OCI-LY3 (cell line): ENCODE measurements around the gene SYT3.

ENCODE experiments used
- H2AFZ ChIP-seq: fragments of 200-600, 300-600 bp; shearing (Covaris generic); 2 replicates; pipeline ENCODE4 v1.6.0; 2014; ENCODE audit warnings: antibody characterized with exemption, low read depth, low read length
- H3K27ac ChIP-seq: fragments of 200-600, 300-600 bp; sonication (generic); 2 replicates; pipeline ENCODE4 v1.5.1; 2014; ENCODE audit warnings: mild to moderate bottlenecking, low read length, moderate library complexity, mixed read lengths
- H3K27me3 ChIP-seq: fragments of 200-600, 300-600 bp; sonication (generic); 2 replicates; pipeline ENCODE4 v1.6.1; 2014; ENCODE audit warnings: low read depth, low read length, mixed read lengths
- H3K36me3 ChIP-seq: fragments of 200-600, 300-600 bp; sonication (generic); replicated peaks from 2 replicates; pipeline ENCODE3; 2014; ENCODE audit warnings: low read depth, low read length, mixed read lengths
- H3K4me1 ChIP-seq: fragments of 300-600, 200-600 bp; sonication (generic); 2 replicates; pipeline ENCODE4 v1.6.1; 2014; ENCODE audit warnings: low read length, mixed read lengths
- H3K4me2 ChIP-seq: fragments of 200-600, 300-600 bp; sonication (generic); 2 replicates; pipeline ENCODE4 v1.6.1; 2014; ENCODE audit warnings: low read length, mixed read lengths
- H3K4me3 ChIP-seq: fragments of 300-600, 200-600 bp; sonication (generic); 2 replicates; pipeline ENCODE4 v1.5.1; 2014; ENCODE audit warnings: antibody characterized with exemption, mild to moderate bottlenecking, low read length, moderate library complexity
- H3K79me2 ChIP-seq: fragments of 300-600, 200-600 bp; shearing (Covaris generic); 2 replicates; pipeline ENCODE4 v1.6.1; 2014; ENCODE audit warnings: mild to moderate bottlenecking, low read length, mixed read lengths
- H3K9ac ChIP-seq: fragments of 300-600, 200-600 bp; shearing (Covaris generic); 2 replicates; pipeline ENCODE4 v1.6.0; 2014; ENCODE audit warnings: mild to moderate bottlenecking, low read length, moderate library complexity
- H3K9me3 ChIP-seq: fragments of 200-600, 300-600 bp; shearing (Covaris generic); 2 replicates; pipeline ENCODE4 v1.6.1; 2014; ENCODE audit warnings: low read length, mixed read lengths; ENCODE audit not compliant: insufficient read depth
- H4K20me1 ChIP-seq: fragments of 200-600, 300-600 bp; sonication (generic); 2 replicates; pipeline ENCODE4 v1.6.1; 2016; ENCODE audit warnings: low read length, mixed read lengths; ENCODE audit not compliant: insufficient read depth
- CTCF ChIP-seq: fragments of 200-600, 300-600 bp; sonication (generic); IDR thresholded peaks from 2 replicates; pipeline ENCODE4 v1.5.1; 2014; ENCODE audit warnings: antibody characterized with exemption, low read length, low read depth
- EZH2phosphoT487 ChIP-seq: fragments of 200-600 bp; shearing (Covaris generic); IDR thresholded peaks from 2 replicates; pipeline ENCODE4 v1.6.1; 2018; ENCODE audit warnings: antibody characterized with exemption, mixed run types, low read depth

SYT3 gene

GRCh38 chr19:50661023-50661422 lies 21.3 kb upstream of the SYT3 start:
- Histone ChIP-seq H3K27me3 (no peaks in the 10 kb centered on the region), H4K20me1 (no peaks in the 10 kb centered on the region), H2AFZ (no peak overlapping the region), H3K4me3 (no peak overlapping the region), H3K4me1 (no peaks in the 10 kb centered on the region), H3K79me2 (no peaks in the 10 kb centered on the region), H3K9me3 (no peaks in the 10 kb centered on the region), H3K9ac (no peak overlapping the region), H3K4me2 (no peak overlapping the region), H3K27ac (no peak overlapping the region), H3K36me3 (no peaks in the 10 kb centered on the region)
- no peak for TF ChIP-seq CTCF
- TF ChIP-seq EZH2phosphoT487, result no peak

GRCh38 chr19:50660088-50660366 lies 20.3 kb upstream of the SYT3 start:
- Histone ChIP-seq H4K20me1 (no peaks in the 10 kb centered on the region), H3K27ac (no peak overlapping the region), H2AFZ (no peak overlapping the region), H3K9ac (no peak overlapping the region), H3K27me3 (peaks cover 2% of the 10 kb centered on the region; the same call in 1 of the 2 replicates), H3K9me3 (peaks cover under 1% of the 10 kb centered on the region; the same call in 1 of the 2 replicates), H3K4me1 (no peaks in the 10 kb centered on the region), H3K79me2 (no peaks in the 10 kb centered on the region), H3K4me2 (no peak overlapping the region), H3K4me3 (no peak overlapping the region), H3K36me3 (no peaks in the 10 kb centered on the region)
- TF ChIP-seq EZH2phosphoT487 (no peak), CTCF (no peak)

- Histone ChIP-seq H3K27me3 (peaks cover 7% of the 10 kb centered on the region; the same call in 1 of the 2 replicates), H3K9ac (no peak overlapping the region), H3K4me3 (no peak overlapping the region), H3K4me1 (no peaks in the 10 kb centered on the region), H3K9me3 (peaks cover 4% of the 10 kb centered on the region; the same call in 1 of the 2 replicates), H3K27ac (no peak overlapping the region), H3K36me3 (no peaks in the 10 kb centered on the region), H3K79me2 (no peaks in the 10 kb centered on the region), H4K20me1 (no peaks in the 10 kb centered on the region), H2AFZ (no peak overlapping the region), H3K4me2 (no peak overlapping the region)
- no peak for TF ChIP-seq CTCF
- TF ChIP-seq EZH2phosphoT487, result no peak
These were observed 19.8 kb upstream of the SYT3 start for GRCh38 chr19:50659318-50660087.

- Histone ChIP-seq H3K27me3 (peaks cover 10% of the 10 kb centered on the region; the same call in 1 of the 2 replicates), H3K4me3 (no peak overlapping the region), H3K27ac (no peak overlapping the region), H3K36me3 (no peaks in the 10 kb centered on the region), H3K4me2 (no peak overlapping the region), H3K9ac (no peak overlapping the region), H4K20me1 (no peaks in the 10 kb centered on the region), H2AFZ (no peak overlapping the region), H3K4me1 (no peaks in the 10 kb centered on the region), H3K79me2 (no peaks in the 10 kb centered on the region), H3K9me3 (peaks cover 4% of the 10 kb centered on the region; the same call in 1 of the 2 replicates)
- TF ChIP-seq CTCF (no peak), EZH2phosphoT487 (no peak)
These were observed 19.0 kb upstream of the SYT3 start for GRCh38 chr19:50658441-50659317.
